Subcutaneous adipose tissue (tissue), 4 donors: ENCODE measurements around the gene BTBD2. TPM values are rescaled to one million over a fixed set of nuclear protein-coding genes. Genes with fewer than 3 reads are reported as not detected.

Experiments
- total RNA-seq, 4 donors: library from RNA; depleted of rRNA; stranded (reverse); fragments of >200 nt; gene quantifications; one replicate each; pipeline ENCODE4 v1.1.0, GENCODE V29; 2016
- TF ChIP-seq, protein P1 (sequence below): fragments of 450-650 bp; IDR thresholded peaks from one replicate; pipeline ENCODE4 v1.5.1; 2016; ENCODE audit warnings: low read depth, mild to moderate bottlenecking, control low read depth, antibody characterized with exemption, moderate library complexity

Gene BTBD2
- total RNA-seq, 4 donors from 2014 or later: 39.6 to 76.5 (median 54.3) TPM

DNA sequence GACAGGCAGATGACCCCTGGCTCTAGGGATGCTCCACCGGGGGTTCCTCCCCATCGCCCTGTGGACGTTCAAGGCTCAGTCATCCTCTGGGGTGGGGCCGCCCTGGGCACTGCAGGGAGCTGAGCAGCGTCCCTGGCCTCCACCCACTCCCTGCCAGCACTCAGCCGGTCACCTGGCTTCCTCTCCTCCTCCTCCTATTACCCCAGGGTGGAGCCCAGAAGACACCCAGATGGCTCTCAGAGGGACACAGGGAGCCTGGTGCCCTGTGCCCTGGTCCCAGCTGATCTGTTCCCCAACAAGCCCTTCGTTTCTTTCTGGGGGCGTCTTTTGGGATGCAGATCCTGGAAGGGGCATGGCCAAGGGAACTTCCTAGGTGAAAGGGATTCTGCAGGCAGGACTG lies 39.2 kb upstream of the BTBD2 start:
- TF ChIP-seq, protein P1, sequence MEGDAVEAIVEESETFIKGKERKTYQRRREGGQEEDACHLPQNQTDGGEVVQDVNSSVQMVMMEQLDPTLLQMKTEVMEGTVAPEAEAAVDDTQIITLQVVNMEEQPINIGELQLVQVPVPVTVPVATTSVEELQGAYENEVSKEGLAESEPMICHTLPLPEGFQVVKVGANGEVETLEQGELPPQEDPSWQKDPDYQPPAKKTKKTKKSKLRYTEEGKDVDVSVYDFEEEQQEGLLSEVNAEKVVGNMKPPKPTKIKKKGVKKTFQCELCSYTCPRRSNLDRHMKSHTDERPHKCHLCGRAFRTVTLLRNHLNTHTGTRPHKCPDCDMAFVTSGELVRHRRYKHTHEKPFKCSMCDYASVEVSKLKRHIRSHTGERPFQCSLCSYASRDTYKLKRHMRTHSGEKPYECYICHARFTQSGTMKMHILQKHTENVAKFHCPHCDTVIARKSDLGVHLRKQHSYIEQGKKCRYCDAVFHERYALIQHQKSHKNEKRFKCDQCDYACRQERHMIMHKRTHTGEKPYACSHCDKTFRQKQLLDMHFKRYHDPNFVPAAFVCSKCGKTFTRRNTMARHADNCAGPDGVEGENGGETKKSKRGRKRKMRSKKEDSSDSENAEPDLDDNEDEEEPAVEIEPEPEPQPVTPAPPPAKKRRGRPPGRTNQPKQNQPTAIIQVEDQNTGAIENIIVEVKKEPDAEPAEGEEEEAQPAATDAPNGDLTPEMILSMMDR: no peak

DNA sequence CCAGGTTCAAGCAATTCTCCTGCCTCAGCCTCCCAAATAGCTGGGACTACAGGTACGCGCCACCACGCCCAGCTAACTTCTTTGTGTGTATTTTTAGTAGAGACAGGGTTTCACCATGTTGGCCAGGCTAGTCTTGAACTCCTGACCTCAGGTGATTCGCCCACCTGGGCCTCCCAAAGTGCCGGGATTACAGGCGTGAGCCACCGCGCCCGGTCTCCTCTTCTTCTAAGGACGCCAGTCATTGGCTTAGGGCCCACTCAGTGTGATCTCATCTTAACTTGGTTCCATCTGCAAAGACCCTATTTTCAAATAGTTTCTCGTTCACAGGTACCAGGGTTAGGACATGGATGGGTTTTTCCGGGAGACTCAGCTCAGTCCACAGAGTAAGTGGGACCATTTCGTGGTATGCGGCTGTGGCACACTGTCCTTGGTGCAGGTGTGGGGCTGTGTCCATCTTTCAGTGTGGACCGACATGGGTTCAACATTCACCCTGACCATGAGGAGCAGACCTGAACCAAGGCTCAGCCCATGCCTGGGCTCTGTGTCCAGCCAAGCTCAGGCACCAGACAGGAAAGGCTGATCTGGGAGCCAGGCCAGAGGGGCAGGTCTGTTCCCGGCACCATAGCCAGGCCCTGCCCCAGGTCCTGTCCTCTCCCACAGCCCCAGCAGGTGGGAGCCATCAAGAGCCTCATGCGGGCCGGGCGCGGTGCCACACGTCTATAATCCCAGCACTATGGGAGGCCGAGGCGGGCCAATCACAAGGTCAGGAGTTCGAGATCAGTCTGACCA lies 38.3 kb upstream of the BTBD2 start:
- TF ChIP-seq, protein P1: no peak

DNA sequence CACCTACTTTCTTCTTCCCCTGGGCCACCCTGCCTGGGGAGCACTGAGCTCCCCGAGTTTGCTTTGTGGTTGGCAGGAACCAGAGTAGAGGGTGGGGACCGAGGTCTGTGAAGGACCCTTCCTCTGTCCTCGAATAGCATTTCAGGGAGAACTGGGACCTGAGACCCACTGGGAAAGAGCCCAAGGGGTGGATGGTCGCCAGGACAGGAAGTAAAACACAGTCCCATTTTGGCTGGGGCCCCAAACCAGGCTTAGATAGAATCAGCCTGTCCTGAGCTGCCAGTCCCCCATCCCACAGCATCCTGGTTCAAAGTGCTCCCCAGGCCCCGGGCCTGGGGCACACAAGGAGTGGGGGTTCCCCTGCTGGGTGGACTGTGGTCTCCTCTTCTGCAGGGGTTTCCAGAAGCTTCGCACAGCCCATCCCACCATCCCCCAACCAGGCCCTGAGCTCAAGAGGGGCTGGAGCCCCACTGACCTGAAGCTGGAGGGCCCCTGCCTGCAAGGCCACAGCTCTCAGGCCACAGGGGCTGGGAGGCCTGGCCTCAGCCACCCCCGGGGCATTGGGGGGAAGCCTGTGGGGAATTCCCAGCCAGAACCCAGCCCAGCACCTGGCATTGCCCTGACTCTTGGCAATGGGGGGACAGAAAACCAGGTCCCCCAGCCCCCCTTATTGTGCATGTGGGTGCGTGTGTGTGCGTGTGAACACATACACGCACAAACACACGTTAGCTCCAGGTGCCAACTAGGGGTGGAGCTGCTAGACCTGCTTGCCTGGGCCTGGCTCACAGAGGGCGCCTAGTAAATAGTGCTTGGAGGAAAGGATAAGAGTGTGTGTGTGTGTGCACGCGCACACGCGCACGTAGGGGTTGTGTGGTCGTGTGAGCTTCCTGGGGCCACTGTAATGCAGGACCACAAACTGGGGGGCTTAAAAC lies 36.5 kb upstream of the BTBD2 start:
- TF ChIP-seq, protein P1: no peak

DNA sequence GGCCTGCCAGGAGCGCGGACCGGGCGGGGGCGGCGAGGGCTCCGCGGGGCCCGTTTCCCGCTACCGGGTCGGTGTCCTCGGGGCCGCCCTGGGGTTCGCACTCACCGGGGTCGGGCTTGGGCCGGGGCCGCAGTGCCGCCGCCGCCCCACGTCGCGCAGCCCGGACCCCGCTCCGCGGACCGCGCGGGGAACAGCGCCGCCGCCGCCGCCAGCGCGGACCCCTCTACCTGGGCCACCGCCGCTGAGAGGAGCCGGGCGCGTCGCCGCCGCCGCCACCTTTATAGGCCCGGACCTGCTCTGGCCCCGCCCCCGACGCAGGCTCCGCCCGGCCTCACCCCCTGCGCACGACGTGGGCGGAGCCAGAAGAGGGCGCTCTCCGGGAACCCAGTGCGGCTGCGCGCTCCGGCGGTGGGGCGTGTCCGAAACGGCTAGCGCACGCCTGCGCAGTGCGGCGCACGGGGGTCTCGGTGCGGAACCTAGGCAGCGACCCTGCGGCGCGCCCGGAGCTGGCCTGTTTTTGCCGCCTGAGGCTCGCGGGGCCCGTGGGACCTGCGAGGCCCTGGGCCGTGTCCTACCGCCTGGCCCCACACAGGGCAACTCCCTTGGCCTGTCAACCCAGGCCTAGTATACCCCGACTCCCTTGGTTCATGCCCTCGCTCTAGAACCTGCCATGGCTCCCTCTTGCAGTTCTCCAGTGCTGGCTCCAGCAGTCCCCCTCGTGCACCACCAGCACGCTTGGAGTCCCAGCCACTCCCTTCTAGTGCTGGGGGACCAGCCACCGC lies 35.7 kb upstream of the BTBD2 start, which contains the start of gene MKNK2:
TSS of gene MKNK2 (minus strand) at position 254 of the 782 bp plus-strand sequence. CDS start 393 bp downstream, outside the sequence.
- TF ChIP-seq, protein P1: no peak

DNA sequence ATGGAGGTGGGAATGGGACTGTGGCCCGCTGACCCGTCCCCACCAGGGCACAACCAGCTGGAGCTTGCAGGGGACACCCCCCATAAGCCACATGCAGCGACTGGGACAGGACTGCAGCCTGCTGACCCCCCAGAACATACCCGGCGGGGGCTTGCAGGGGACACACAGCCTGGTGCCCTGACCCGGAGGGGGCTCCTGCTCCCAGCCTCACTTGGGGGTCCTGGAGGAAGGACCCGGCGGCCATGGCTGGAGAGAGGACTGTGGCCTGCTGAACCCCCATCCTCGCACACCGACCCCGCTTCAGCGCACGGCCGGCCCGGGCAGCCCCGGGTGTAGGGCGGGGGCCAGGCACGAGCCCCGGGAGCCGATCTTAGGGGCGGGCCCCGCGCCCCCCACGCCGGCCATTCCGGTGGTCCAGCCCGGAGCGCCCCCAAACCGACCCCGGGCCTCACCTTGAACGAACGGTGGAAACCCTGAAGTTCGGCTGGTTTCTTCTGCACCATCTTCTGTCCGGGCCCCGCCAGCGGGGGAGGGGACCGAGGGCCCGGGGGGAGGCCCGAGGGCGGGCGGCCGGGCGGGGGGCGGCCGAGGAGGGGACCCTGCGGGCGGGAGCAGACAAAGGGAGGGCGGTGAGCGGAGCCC lies 35.0 kb upstream of the BTBD2 start:
- TF ChIP-seq, protein P1: no peak

DNA sequence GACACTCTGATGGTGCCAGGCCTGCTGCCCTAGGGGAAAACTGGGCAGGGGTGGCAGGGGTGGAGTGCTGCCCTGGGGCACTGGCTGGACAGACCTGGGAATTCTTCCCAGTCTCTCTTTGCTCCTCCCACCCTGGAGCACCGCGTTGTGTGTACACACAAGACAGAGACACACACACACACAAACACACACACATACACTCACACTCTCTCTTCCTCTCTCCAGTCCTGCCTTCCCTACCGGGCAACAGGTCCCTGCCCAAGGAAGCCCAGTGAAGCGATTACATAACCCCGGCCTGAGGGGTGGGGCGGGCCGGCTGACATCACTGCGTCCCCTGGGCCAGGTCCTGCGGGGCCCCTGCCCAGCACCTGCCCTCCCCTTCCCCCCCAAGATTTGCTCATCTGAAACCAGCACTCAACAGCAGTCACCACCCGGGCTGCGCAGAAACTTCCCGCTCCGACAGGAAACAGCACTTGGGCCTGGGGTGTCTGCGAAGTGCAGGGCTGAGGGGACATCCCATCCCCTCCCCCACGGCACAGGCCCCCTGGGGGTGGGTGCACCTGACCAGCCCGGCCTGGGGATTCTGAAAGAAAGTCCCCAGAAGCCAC lies 34.3 kb upstream of the BTBD2 start:
- TF ChIP-seq, protein P1: no peak
